NCI-H345 treated with DMSO at 0.1 percent for 48 hours (cell line): Measurements from ENCODE around the gene DAPK1.
A peak's percentile ranks its signal among the peaks of the same experiment; 100 is the strongest.

ENCODE experiments used
- DNase-seq: peaks from one replicate; lab custom pipeline; 2025; ENCODE audit not compliant: unreplicated experiment; lab: John Stamatoyannopoulos, UW

Gene DAPK1

DNA sequence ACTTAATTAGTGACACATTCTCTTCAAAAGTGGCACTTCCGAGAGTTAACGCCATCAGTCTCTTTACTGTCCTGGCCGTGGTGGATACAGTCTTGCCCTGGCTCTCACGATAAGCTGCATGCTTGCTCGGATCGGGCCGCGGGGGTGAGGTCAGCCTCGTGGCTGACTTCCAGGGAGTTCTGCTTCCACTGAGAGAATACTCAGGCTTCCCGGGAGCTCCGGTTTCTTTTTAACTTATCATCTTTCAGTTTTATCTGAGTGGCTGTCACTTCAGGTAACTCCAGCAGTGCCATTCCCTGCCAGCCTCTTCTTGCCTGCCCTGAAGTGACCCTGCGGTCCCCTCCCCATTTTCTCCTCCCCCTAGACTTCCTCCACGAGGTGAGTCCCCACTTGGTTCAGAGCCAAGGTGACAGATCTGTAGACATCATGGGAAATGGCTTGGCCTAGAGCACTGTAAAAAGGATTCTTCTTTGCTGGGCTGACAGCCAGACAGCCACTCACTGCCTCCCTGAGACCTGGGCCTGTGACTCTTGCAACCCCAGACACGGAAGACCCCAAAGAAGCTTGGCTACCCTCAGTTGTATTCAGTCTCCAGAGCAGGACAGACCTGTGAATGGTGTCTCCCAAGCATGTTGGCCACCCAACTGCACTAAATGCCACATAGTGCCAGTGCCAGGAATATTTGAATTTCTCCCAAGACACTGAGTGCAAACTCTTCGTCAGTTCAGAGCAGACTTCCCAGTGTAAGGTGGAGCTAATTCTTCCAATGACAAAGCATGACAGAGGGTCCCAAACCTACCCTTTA lies 95.1 kb downstream of the DAPK1 start:
- DNase-seq = no peak

GRCh38 chr9:87593359-87593980 lies 95.8 kb downstream of the DAPK1 start:
- no peak for DNase-seq

DNA sequence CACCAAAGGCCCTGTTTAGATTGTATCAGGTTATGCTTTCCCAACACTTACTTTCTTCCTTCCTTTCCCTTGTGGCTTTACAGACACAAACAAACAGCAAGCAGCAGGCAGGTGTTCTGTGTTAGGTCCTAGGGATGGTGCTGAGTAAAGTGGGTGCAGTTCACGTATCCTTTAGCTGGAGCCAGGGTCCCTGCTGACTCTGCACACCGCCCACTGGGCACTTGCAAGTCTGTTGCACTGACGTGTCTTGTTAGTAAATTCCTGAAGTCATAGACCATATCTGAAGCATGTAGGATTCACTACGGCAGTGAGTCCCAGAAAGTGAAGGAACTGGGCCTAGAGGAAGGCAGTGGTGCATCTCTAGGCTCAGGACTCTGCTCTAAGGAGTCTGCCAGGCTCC lies 96.5 kb downstream of the DAPK1 start:
- DNase-seq = no peak

GRCh38 chr9:87594662-87595061 lies 97.0 kb downstream of the DAPK1 start:
- no peak for DNase-seq

GRCh38 chr9:87595610-87596009 lies 97.9 kb downstream of the DAPK1 start:
- no peak for DNase-seq

DNA sequence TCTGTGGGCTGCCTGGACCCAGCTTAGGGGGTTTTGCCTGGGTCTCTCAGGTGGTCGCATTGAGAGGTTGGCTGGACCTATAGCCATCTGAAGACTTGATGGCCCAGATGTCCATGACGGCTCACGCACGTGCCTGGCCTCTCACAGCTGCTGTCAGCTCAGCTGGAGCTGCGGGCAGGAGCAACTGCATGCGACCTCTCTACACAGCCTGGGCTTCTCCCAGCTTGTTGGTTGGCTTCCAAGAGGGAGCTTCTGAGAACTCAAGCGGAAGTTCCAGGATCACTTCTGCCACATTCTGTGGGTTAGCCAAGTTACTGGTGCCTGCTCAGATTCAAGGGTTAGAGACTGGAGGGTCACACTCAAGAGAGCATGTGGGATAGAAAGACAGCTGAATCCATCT lies 99.2 kb downstream of the DAPK1 start:
- DNase-seq = no peak

DNA sequence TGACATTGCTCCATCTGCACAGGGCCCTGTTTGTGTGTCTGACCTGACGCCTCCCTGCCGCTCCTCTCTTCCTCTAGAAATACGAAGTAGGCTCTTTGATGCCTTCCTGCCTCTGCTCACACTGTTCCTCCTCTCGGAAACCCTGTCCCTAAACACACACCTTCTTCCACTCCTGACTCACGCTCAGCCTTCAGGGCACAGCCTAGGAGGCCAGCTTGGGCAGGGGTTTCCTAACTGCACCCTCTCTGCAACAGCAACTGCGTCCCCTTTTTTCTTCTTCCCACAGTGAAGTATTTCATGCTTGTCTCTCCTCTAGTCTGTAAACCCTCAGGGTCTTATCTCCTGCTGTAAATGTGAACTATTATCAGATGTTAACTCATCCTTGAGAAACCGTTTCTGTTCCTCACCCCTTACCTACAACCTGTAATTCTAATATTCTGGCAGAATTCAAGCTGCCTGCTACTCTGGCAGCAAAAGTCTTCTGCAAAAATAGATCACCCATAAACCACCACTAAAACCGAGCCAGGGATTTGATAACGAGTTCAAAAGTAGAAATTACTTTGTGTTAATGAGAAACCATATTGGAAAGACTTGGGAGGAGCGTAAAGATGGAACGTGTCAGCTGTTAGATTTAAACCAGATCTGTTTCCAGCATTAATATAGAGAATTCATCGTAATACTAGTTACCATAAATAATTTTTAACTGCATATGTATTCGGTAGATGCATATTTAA lies 100.2 kb downstream of the DAPK1 start:
- no peak for DNase-seq

DNA sequence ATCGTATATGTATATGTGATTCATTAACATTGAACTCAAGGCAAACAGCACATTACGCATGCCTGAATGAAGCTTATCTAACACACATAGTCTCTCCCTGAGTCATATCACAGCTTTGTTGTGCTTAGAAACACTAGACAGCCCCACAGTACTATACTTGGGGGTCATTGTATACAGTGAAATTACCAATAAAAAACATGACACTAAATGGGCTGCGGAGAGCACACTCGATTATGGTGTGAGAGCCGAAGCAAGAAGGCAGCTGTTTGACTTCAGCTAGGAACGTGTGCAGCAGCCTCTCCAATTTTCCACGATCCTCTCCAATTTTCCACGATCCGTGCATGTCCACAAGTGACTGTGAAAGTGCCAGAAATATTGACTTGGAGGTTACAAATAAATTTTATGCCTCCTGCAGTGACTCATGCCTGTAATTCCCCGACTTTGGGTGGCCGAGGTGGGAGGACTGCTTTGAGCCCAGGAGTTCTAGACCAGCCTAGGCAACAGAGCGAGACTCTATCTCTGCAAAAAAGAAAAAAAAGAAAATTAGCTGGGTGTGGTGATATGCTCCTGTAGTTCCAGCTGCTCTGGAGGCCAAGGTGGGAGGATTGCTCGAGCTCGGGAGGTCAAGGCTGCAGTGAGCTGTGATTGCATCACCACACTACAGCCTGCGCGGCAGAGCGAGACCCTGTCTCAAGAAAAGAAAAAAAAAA lies 102.4 kb downstream of the DAPK1 start:
- no peak for DNase-seq

DNA sequence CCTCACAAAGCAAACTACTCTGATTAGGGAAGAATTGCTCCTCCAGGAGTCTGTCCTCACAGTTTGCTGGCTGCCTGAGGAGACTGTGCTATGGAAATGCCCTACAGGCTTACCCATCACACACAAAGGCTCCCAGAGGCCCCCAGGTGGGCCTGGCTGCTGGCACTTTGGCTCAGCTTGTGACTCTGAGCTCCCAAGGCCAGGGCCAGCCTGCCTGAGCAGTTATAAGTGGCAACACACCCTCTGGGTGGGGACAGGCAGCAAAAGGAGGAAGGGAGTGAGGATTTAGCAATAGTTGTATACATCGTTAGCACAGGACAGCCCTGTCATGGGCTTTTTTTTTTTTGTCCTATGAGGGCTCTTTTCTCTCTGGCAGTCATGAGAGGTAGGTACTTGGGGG lies 103.5 kb downstream of the DAPK1 start:
- peak; percentile 3 for DNase-seq

DNA sequence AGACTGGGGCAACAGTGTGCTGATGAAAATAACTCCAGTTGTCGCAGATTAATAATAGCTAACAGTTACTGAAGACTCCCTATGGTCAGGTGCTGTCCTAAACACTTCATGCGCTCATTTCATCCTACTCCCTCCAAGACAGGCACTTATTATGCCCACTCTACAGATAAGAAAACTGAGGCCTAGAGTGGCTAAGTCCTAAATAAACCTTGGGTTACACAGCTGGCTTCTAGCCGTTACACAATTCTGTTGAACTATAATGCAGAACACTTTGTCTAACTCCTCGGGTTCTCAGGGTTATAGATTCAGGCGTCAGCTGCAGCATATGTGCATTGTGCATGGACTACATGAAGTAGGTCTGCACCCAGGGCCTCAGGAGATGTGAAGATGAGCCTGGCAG lies 103.9 kb downstream of the DAPK1 start:
- no peak for DNase-seq

DNA sequence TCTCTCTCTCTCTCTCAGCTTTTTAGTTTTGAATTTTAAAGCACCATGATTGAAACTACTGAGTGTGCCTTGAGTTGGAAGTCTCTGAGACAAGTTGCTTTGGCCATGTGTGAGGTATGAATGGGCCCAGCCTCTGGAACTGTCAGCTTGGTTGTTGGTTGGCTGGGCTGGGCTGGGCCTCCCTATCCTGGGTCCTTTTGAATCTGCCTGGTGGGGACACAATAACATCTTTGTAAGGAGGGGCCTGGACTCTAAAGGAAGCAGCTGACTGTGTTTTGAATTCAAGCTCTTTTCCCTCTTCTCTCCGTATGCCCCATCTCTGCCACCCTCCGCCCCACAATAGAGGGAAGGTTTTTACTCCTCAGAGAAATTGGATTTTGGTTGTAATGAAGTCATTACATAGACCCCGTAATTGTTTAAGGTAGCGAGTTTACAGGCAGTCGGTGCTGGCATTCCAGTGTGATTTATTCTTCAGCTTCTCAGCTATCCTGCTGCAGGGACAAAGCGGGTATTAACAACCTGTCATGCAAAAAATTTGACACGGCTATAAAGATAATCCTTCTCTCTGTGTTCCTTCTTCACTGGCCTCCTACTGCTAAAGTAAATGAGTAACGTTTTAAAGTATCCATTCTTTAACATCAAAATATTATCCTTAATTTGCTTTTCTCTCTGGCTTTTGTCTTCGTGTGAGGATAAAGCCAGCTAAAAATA lies 105.4 kb downstream of the DAPK1 start:
- DNase-seq = no peak

DNA sequence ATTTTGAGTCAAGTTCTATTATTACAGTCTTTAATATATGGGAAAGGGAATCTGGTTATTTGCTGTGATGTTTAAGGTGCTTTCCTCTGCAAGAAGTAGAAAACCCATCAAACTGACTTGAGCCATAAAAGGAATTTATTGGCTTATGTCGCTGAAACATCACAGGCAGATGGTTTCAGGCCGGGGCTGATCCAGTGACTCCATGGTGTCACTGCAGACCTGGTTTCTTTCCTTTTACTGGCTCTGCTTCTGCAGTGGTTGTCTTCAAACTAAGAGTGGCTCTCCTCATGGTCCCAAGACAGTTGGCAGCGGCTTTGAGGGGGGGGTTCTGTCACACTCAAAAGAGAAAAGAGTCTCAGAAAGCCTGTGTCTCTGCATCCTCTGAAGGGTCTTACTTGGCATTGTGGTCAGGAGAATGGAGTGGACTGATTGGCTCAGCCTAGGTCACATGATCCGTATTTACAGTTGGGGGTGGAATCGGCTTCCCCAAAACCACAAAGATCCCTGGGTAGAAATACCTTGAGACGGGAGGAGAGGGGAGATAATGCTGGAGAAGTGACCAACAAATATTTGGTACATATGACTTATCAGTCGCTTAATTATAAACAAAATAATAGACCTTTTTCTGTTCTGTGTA lies 106.3 kb downstream of the DAPK1 start:
- DNase-seq = no peak

DNA sequence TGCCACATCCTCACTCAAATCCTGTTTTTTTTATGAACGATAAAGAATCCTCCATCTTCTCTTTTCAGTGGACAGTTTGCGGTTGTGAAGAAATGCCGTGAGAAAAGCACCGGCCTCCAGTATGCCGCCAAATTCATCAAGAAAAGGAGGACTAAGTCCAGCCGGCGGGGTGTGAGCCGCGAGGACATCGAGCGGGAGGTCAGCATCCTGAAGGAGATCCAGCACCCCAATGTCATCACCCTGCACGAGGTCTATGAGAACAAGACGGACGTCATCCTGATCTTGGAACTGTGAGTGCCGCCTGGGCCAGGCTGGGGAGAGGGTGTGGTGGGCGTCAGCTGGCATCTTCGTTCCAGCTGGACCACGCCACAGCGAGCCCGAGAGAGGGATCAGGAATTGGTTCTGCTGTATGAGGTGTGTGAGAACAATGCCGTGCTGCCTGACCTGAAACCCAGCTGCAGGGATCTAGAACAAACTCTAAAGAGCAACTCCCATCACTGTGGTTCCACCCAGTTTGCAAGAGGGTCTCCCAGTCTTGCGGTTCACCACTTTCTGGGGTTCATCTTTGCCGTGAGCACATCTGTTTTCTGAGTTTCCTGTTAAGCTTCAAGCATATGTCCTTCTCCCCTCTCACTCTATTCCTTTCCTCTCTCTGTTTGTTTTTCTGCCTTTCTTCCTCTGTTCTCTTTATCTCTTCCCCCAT lies 107.4 kb downstream of the DAPK1 start:
- DNase-seq = no peak

GRCh38 chr9:87605676-87606075 lies 108.0 kb downstream of the DAPK1 start:
- no peak for DNase-seq

DNA sequence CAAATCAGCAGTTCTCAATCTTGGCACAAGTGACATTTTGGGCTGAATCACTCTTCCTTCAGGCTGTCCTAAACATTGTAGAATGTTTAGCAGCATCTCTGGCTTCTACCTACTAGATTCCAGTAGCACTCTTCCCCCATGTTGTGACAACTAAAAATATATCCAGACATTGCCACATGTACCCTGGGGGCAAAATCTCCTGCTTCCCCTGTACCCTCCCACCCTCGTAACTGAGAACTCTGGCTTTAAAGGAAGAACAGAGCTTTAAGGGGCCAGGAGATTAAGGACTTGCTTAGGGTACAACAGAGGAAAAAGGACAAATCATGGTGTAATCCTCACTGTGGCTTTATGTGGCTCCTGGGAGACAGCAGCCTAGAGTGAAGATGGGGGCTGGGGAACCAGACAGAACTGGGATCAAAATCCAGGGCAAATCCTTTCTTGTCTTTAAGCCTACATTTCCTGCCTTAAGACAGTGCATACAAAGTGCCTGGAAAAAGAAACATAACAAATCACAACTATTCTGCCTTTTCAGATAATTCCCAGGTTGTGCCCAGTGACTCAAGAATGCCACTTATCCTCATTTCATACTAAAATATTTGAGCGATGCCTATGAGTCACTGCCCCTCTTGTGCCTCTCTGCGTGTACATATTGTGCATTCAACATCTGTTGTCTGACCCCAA lies 109.3 kb downstream of the DAPK1 start:
- no peak for DNase-seq

GRCh38 chr9:87607859-87608258 lies 110.2 kb downstream of the DAPK1 start:
- DNase-seq = no peak

- no peak for DNase-seq
Measured at GRCh38 chr9:87609002-87609401, 111.3 kb downstream of the DAPK1 start.

DNA sequence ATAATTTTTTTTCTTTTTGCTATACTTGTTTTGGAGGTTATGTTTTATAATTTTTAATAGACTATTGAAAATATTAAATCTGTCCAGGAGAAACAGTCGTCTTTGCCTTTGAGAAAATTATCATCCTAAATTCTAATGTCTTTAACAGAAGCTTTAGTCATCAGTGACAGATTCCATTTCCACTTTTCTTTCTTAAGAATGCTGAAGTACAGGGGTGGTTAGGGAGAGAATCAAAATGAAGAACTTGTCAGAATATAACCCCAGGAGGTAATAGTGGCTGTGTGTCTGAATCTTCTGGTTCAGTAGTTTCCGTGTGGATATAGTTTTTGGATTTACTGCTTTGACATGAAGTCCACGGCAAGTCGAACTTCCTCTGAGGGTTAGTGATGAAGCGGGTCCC lies 111.8 kb downstream of the DAPK1 start:
- DNase-seq = no peak
